Activated naive CD8-positive, alpha-beta T cell treated with anti-CD3 and anti-CD28 coated beads, Interleukin-2, amount 10 ng/mL, durations not matched to agents 7 days and 5 days (primary cell): ENCODE results near the gene PPP1R1B. TPM values are rescaled to one million over a fixed set of nuclear protein-coding genes. Genes with fewer than 3 reads are reported as not detected.

Source experiments
- ATAC-seq: fragments of 150-1000 bp; cut with Tn5 transposase; one replicate; pipeline ENCODE4 v1.10.0; 2021; ENCODE audit warnings: low read depth, moderate library complexity
- POLR2A ChIA-PET: fragments of 350-600 bp; sonication (Branson Sonifier 250); formaldehyde crosslinking; loops from one replicate; lab custom pipeline; 2021; ENCODE audit warnings: antibody characterized with exemption; lab: Charles Lee
- DNase-seq: peaks from one replicate; pipeline ENCODE4 v3.0.0; 2021
- H3K27ac Mint-ChIP-seq: one replicate; pipeline ENCODE4 v1.8.0; 2022; ENCODE audit warnings: mild to moderate bottlenecking, mixed read lengths
- H3K27me3 Mint-ChIP-seq: one replicate; pipeline ENCODE4 v1.8.0; 2022; ENCODE audit warnings: mild to moderate bottlenecking, moderate library complexity, mixed read lengths
- H3K36me3 Mint-ChIP-seq: one replicate; pipeline ENCODE4 v1.8.0; 2021; ENCODE audit warnings: mild to moderate bottlenecking, mixed read lengths
- H3K4me1 Mint-ChIP-seq: one replicate; pipeline ENCODE4 v1.8.0; 2021; ENCODE audit warnings: mixed read lengths
- H3K4me3 Mint-ChIP-seq: one replicate; pipeline ENCODE4 v1.8.0; 2022; ENCODE audit warnings: mild to moderate bottlenecking, moderate library complexity, mixed read lengths
- H3K9me3 Mint-ChIP-seq: one replicate; pipeline ENCODE4 v1.8.0; 2021; ENCODE audit warnings: mixed read lengths
- total RNA-seq, 2 experiments: library from RNA; stranded (reverse); gene quantifications; one replicate each; pipeline ENCODE4 v1.2.3, GENCODE V29; 2021

Gene PPP1R1B
- total RNA-seq, 2 experiments from 2014 or later, result not detected

GRCh38 chr17:39678340-39679116 lies 51.8 kb downstream of the PPP1R1B start:
- DNase-seq (no peak), ATAC-seq (no peak)
- no peak overlapping the region for H3K4me3 Mint-ChIP-seq
- no peaks in the 10 kb centered on the region for H3K9me3 Mint-ChIP-seq
- H3K36me3 Mint-ChIP-seq, result peaks cover 2% of the 10 kb centered on the region
- peaks cover 43% of the 10 kb centered on the region for H3K4me1 Mint-ChIP-seq
- no peaks in the 10 kb centered on the region for H3K27me3 Mint-ChIP-seq
- peak overlapping the region; percentile 94 for H3K27ac Mint-ChIP-seq
- POLR2A ChIA-PET, result interaction anchor here (1.4 to 6.7 kb wide), 2 partner anchors 10 to 51 kb away, joined by 5 to 46 read pairs; partner anchors contain the start of genes MIEN1 and PGAP3

DNA sequence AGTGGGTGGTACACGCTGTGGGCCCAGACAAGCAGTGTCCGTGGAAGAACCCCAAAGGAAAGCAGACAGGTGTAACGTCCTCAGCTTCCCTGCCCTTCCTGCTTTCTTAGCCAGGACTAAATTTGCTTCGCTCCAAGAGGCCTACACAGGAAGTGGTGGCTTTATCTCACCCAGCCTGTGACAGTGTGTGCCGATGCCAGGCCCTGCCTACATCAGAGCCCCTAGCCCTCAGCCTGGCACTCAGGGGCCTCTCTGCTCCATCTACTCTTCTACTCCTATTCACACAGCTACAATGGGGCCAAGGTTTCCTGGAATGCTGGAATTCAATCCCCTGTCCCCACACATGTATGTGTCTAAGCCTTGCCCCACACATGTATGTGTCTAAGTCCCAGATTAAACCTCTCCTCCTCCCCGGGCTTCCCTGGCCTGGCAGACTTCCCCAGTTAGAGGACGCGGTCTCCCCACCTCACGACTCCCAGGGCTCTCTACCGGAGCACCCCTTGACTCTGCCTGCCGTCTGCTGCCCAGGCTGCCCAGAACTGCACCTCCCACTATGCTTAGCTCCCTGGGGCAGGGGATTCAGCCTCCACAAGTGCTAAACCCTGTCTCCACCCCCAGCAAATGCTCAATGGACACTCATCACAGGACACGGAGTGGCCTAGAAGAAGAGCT lies 52.9 kb downstream of the PPP1R1B start:
- Mint-ChIP-seq H3K27me3 (no peaks in the 10 kb centered on the region), H3K4me3 (peak overlapping the region; percentile 60), H3K4me1 (peaks cover 43% of the 10 kb centered on the region), H3K36me3 (peaks cover 3% of the 10 kb centered on the region), H3K9me3 (no peaks in the 10 kb centered on the region), H3K27ac (peak overlapping the region; percentile 94)
- peak; percentile 68 for ATAC-seq
- peak; percentile 56 for DNase-seq
- POLR2A ChIA-PET, result interaction anchor here (0.9 to 6.7 kb wide), 3 partner anchors 9 to 460 kb away, joined by 3 to 46 read pairs (median 5); partner anchors contain the start of genes CASC3, MIEN1 and PGAP3

DNA sequence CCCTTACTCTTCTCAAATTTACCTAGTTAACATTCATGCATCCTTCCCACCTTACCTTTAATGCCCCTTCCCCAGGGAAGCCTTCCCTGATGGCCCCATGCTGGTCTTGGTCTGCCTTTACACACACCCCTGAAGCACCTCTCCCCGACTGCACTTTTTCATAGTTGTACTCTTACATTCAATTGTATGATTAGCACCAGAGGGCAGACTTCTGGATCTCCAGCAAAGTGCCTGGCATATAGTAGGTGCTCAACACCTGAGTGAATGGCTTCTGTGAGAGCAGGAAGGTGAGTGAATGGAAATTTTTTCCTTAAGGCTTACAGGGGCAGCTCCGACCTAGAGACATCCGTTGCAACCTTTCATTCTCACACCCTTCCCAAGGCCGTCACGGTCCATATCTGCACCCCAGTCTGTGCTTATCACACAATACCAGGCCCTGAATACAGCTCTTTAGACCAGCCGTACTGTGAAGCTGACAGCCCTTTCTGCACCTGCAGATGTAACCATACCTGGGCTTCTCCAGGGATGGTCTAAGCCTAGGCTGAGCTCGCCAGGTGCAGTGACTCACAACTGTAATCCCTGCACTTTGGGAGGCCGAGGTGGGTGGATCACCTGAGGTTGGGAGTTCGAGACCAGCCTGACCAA lies 56.7 kb downstream of the PPP1R1B start:
- ATAC-seq (no peak), DNase-seq (no peak)
- H3K4me1 Mint-ChIP-seq, result peaks cover 25% of the 10 kb centered on the region
- POLR2A ChIA-PET, result no interaction called here
- H3K27me3 Mint-ChIP-seq, result no peaks in the 10 kb centered on the region
- H3K27ac Mint-ChIP-seq, result no peak overlapping the region
- no peaks in the 10 kb centered on the region for H3K9me3 Mint-ChIP-seq
- H3K36me3 Mint-ChIP-seq, result peaks cover 7% of the 10 kb centered on the region
- H3K4me3 Mint-ChIP-seq, result no peak overlapping the region

- POLR2A ChIA-PET, result interaction anchor here (0.6 to 1.3 kb wide), 2 partner anchors 16 to 92 kb away, joined by 3 to 4 read pairs; no protein-coding TSS in a partner anchor
- peaks cover 7% of the 10 kb centered on the region for H3K36me3 Mint-ChIP-seq
These were observed 57.8 kb downstream of the PPP1R1B start for GRCh38 chr17:39684369-39685192.

More at GRCh38 chr17:39684369-39685192, 57.8 kb downstream of the PPP1R1B start:
- Mint-ChIP-seq H3K4me1 (peaks cover 25% of the 10 kb centered on the region), H3K27ac (no peak overlapping the region), H3K27me3 (no peaks in the 10 kb centered on the region), H3K9me3 (no peaks in the 10 kb centered on the region), H3K4me3 (no peak overlapping the region)
- DNase-seq (no peak), ATAC-seq (no peak)

Other genes starting within 250 kb of the PPP1R1B start
- 10 to 100 TPM; 20.0 to 21.0 TPM for gene FBXL20, start 225.3 kb upstream of the PPP1R1B start, total RNA-seq
- 10 to 100 TPM; 51.8 to 55.0 TPM for gene MED1, start 175.7 kb upstream of the PPP1R1B start, total RNA-seq
- 10 to 100 TPM; 86.6 to 87.6 TPM for gene CDK12, start 165.5 kb upstream of the PPP1R1B start, total RNA-seq
- not detected for gene NEUROD2, start 19.0 kb upstream of the PPP1R1B start, total RNA-seq
- 10 to 100 TPM; 96.3 to 96.5 TPM for gene STARD3, start 10.2 kb downstream of the PPP1R1B start, total RNA-seq
- gene TCAP, start 38.4 kb downstream of the PPP1R1B start, total RNA-seq, result 1 to 10 TPM; 2.7 to 3.2 TPM
- not detected for gene PNMT, start 41.5 kb downstream of the PPP1R1B start, total RNA-seq
- 10 to 100 TPM; 18.3 to 23.9 TPM for gene PGAP3, start 61.1 kb downstream of the PPP1R1B start, total RNA-seq
- gene ERBB2, start 73.1 kb downstream of the PPP1R1B start, total RNA-seq, result 1 to 10 TPM; 6.4 to 6.6 TPM
- 10 to 100 TPM; 38.1 to 38.6 TPM for gene MIEN1, start 103.6 kb downstream of the PPP1R1B start, total RNA-seq
- gene GRB7, start 111.0 kb downstream of the PPP1R1B start, total RNA-seq, result under 1 TPM; 0.37 to 0.61 TPM
- gene IKZF3, start 237.4 kb downstream of the PPP1R1B start, total RNA-seq, result 10 to 100 TPM; 78.5 to 83.5 TPM
- under 1 TPM in 1 of 2 experiments, not detected in 1; 0.14 TPM for gene ZPBP2, start 241.2 kb downstream of the PPP1R1B start, total RNA-seq